Activated CD4-positive, alpha-beta T cell treated with anti-CD3 and anti-CD28 coated beads for 36 hours (primary cell): ENCODE measurements around the gene MGLL. TPM values are rescaled to one million over a fixed set of nuclear protein-coding genes. Genes with fewer than 3 reads are reported as not detected.
"Not testable (repeated sequence)": the region's sequence is repeated elsewhere in the genome, so short reads cannot be mapped to it uniquely, and the experiment has no call there.

Experiments
- ATAC-seq: fragments of 200-7000 bp; cut with Tn5 transposase; one replicate; pipeline ENCODE4 v1.10.0; 2021; ENCODE audit warnings: mild to moderate bottlenecking, moderate library complexity
- CTCF ChIA-PET: fragments of 350-600 bp; sonication (Branson Sonifier 250); formaldehyde crosslinking; loops from one replicate; lab custom pipeline; 2021; ENCODE audit warnings: antibody characterized with exemption; lab: Charles Lee
- POLR2A ChIA-PET: fragments of 350-600 bp; sonication (Branson Sonifier 250); formaldehyde crosslinking; loops from one replicate; lab custom pipeline; 2021; ENCODE audit warnings: antibody characterized with exemption, inconsistent platforms; lab: Charles Lee
- DNase-seq: peaks from one replicate; pipeline ENCODE4 v3.0.0-alpha.2; 2020
- H3K27ac Mint-ChIP-seq: one replicate; pipeline ENCODE4 v1.8.0; 2021; ENCODE audit warnings: mixed read lengths
- H3K27me3 Mint-ChIP-seq: one replicate; pipeline ENCODE4 v1.8.0; 2021; ENCODE audit warnings: mixed read lengths
- H3K36me3 Mint-ChIP-seq: one replicate; pipeline ENCODE4 v1.8.0; 2021; ENCODE audit warnings: low read depth, mixed read lengths
- H3K4me1 Mint-ChIP-seq: one replicate; pipeline ENCODE4 v1.8.0; 2021; ENCODE audit warnings: mixed read lengths
- H3K4me3 Mint-ChIP-seq: one replicate; pipeline ENCODE4 v1.8.0; 2021; ENCODE audit warnings: mild to moderate bottlenecking, moderate library complexity, mixed read lengths
- H3K9me3 Mint-ChIP-seq: one replicate; pipeline ENCODE4 v1.8.0; 2021; ENCODE audit warnings: low read depth, mixed read lengths
- intact Hi-C, 2 experiments: fragments of 100-400 bp; cut with DNase I in 1 of 2; cut with micrococcal nuclease in 1 of 2; formaldehyde crosslinking; loops; one replicate each; pipeline versions ENCODE4 v1.14.2 to v1.15.1; 2022 to 2024; cut with DNase I, micrococcal nuclease
- total RNA-seq, 2 experiments: library from RNA; stranded (reverse); gene quantifications; one replicate each; pipeline ENCODE4 v1.2.3, GENCODE V29; 2021

Gene MGLL
- total RNA-seq, 2 experiments from 2014 or later, result 0.49 to 0.50 TPM

- Mint-ChIP-seq H3K36me3 (no peaks in the 10 kb centered on the region), H3K27ac (no peak overlapping the region), H3K4me1 (peaks cover 6% of the 10 kb centered on the region), H3K9me3 (no peaks in the 10 kb centered on the region), H3K27me3 (no peaks in the 10 kb centered on the region), H3K4me3 (no peak overlapping the region)
- no peak for ATAC-seq
- ChIA-PET POLR2A (no interaction called here), CTCF (no interaction called here)
- DNase-seq, result no peak
- intact Hi-C loops, result no loop called here
Measured at GRCh38 chr3:127687228-127687737, 135.0 kb downstream of the MGLL start.

DNA sequence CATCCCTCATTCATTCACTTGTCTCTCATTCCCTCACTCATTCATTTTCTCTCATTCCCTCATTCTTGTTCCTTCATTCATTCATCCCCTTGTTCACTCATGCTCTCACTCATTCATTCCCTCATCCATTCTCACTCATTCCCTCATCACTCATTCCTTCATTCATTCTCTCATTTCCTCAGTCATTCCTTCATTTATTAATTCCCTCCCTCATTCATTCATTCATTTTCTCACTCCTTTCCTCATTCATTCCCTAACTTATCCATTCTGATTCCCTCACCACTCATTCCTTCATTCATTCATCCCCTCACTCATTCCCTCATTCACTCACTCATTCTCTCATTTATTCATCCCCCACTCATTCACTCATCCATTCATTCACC is 135.8 kb downstream of the MGLL start:
- no peaks in the 10 kb centered on the region for H3K36me3 Mint-ChIP-seq
- peaks cover 6% of the 10 kb centered on the region for H3K4me1 Mint-ChIP-seq
- ATAC-seq (no peak), DNase-seq (no peak)
- H3K4me3 Mint-ChIP-seq, result no peak overlapping the region
- intact Hi-C loops, result no loop called here
- ChIA-PET CTCF (no interaction called here), POLR2A (no interaction called here)
- no peak overlapping the region for H3K27ac Mint-ChIP-seq
- H3K9me3 Mint-ChIP-seq, result no peaks in the 10 kb centered on the region
- no peaks in the 10 kb centered on the region for H3K27me3 Mint-ChIP-seq

- CTCF ChIA-PET, result interaction anchor here (0.6 kb wide), 1 partner anchor 272 kb away, joined by 3 read pairs; no protein-coding TSS in a partner anchor
Measured at GRCh38 chr3:127685708-127686511, 136.4 kb downstream of the MGLL start.

GRCh38 chr3:127684871-127685707 is 137.2 kb downstream of the MGLL start:
- POLR2A ChIA-PET, result no interaction called here
- CTCF ChIA-PET, result interaction anchor here (0.6 kb wide), 2 partner anchors 37 to 273 kb away, joined by 3 to 4 read pairs; no protein-coding TSS in a partner anchor
- no peaks in the 10 kb centered on the region for H3K9me3 Mint-ChIP-seq
- no peaks in the 10 kb centered on the region for H3K36me3 Mint-ChIP-seq
- DNase-seq (no peak), ATAC-seq (peak; percentile 28)
- H3K4me3 Mint-ChIP-seq, result no peak overlapping the region
- no peaks in the 10 kb centered on the region for H3K27me3 Mint-ChIP-seq
- intact Hi-C loops, result no loop called here
- no peak overlapping the region for H3K27ac Mint-ChIP-seq
- H3K4me1 Mint-ChIP-seq, result peaks cover 6% of the 10 kb centered on the region

More at GRCh38 chr3:127685708-127686511, 136.4 kb downstream of the MGLL start:
- Mint-ChIP-seq H3K27ac (no peak overlapping the region), H3K36me3 (no peaks in the 10 kb centered on the region), H3K27me3 (no peaks in the 10 kb centered on the region), H3K4me3 (no peak overlapping the region), H3K4me1 (peaks cover 6% of the 10 kb centered on the region), H3K9me3 (no peaks in the 10 kb centered on the region)
- ATAC-seq, result peak; percentile 31
- POLR2A ChIA-PET, result no interaction called here
- DNase-seq, result no peak
- intact Hi-C loops, result no loop called here

DNA sequence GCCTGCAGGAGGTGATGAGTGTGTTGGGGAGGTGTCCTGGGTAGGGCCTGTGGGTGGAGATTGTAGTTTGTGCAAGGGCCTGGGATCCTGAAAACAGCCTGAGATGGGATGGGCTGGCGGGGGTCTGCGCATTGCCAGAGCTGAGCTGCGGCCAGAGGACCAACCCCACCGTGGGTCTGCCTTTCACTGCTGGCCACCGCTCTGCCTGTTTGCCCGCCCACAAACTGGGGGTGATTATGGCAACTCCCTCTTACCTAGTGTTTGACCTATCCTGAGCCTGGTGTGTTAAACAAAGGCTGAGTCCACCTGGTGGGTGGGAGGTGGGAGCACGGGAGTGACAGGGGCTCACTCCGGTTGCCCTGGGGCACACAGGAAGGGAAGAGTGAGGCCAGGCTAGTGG is 139.8 kb downstream of the MGLL start:
- Mint-ChIP-seq H3K36me3 (peaks cover 2% of the 10 kb centered on the region), H3K4me1 (peaks cover 6% of the 10 kb centered on the region), H3K4me3 (no peak overlapping the region), H3K27ac (no peak overlapping the region), H3K9me3 (no peaks in the 10 kb centered on the region), H3K27me3 (no peaks in the 10 kb centered on the region)
- intact Hi-C loops, result no loop called here
- no peak for ATAC-seq
- POLR2A ChIA-PET, result no interaction called here
- CTCF ChIA-PET, result interaction anchor here (0.7 to 1.0 kb wide), 3 partner anchors 13 to 29 kb away, joined by 3 to 4 read pairs (median 3); no protein-coding TSS in a partner anchor
- no peak for DNase-seq

DNA sequence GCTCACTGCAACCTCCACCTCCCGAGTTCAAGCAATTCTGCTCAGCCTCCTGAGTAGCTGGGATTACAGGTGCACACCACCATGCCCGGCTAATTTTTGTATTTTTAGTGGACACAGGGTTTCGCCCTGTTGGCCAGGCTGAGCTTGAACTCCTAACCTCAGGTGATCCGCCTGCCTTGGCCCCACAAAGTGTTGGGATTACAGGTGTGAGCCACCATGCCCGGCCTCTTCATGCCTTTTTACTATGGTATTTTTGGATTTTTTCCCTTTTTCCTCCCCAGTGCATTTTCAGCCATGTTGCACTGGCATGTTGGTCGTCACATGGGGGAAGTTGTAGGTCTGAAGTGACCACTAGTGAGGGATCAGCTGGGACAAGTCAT is 140.2 kb downstream of the MGLL start:
- DNase-seq, H3K27me3 Mint-ChIP-seq, intact Hi-C loops, H3K4me1 Mint-ChIP-seq, H3K27ac Mint-ChIP-seq, H3K4me3 Mint-ChIP-seq, ATAC-seq, H3K36me3 Mint-ChIP-seq, H3K9me3 Mint-ChIP-seq, POLR2A ChIA-PET: not testable (repeated sequence)
- CTCF ChIA-PET, result interaction anchor here (0.8 kb wide), 1 partner anchor 13 kb away, joined by 3 read pairs; no protein-coding TSS in a partner anchor

DNA sequence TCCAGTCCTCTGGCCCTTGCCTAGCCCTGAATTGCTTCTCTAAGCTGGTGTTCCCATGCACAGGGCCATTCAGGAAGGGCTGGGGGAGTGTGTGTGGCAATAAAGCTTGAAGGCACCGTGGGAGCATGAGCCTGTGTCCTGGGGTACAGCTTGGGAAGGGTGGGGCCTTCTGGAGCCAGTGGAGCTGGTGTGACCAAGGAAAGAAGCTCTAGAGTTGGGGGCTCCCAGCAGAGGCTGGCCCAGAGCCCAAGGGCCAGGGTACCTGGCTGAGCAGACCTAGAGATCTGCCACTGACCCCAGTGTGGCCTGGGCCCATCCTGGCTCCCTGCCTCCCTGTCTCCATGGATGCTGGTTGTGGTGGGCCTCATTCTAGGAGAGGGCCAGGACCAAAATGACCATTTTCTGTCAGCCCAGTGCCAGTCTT is 141.5 kb downstream of the MGLL start:
- Mint-ChIP-seq H3K4me3 (no peak overlapping the region), H3K27ac (no peak overlapping the region), H3K36me3 (peaks cover 2% of the 10 kb centered on the region), H3K4me1 (peaks cover 8% of the 10 kb centered on the region), H3K27me3 (no peaks in the 10 kb centered on the region), H3K9me3 (no peaks in the 10 kb centered on the region)
- ChIA-PET CTCF (interaction anchor here (0.6 to 0.7 kb wide), 2 partner anchors 96 to 104 kb away, joined by 3 read pairs; no protein-coding TSS in a partner anchor), POLR2A (no interaction called here)
- DNase-seq, result no peak
- intact Hi-C loops, result no loop called here
- ATAC-seq, result no peak

DNA sequence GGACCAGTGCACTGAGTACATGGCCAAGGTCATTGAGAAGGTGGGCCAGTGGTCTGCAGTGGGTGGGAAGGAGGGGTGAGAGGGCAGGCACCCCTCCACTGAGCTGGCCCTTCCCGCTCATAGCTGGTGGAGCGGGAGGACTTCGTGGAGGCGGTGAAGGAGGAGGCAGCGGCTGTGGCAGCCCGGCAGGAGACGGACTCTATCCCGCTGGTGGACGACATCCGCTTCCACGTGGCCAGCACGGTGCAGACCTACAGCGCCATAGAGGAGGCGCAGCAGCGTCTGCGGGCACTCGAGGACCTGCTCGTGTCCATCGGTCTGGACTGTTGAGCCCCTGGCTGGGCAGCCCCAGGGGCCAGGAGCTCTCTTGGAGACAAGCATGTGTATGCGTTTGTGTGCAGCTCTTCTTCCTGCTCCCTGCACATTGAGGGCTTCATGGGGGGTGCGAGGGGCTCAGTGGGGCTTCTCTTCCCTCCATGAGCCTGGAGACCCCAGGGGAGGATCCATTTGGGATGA is 142.1 kb downstream of the MGLL start:
- no peak overlapping the region for H3K4me3 Mint-ChIP-seq
- ATAC-seq (no peak), DNase-seq (no peak)
- intact Hi-C loops, result no loop called here
- no peaks in the 10 kb centered on the region for H3K27me3 Mint-ChIP-seq
- H3K9me3 Mint-ChIP-seq, result no peaks in the 10 kb centered on the region
- CTCF ChIA-PET, result interaction anchor here (0.6 kb wide), 1 partner anchor 105 kb away, joined by 3 read pairs; no protein-coding TSS in a partner anchor
- peaks cover 2% of the 10 kb centered on the region for H3K36me3 Mint-ChIP-seq
- H3K27ac Mint-ChIP-seq, result no peak overlapping the region
- H3K4me1 Mint-ChIP-seq, result peaks cover 8% of the 10 kb centered on the region
- POLR2A ChIA-PET, result interaction anchor here (0.6 kb wide), 1 partner anchor 766 kb away, joined by 3 read pairs; no protein-coding TSS in a partner anchor

GRCh38 chr3:127679534-127680145 is 142.7 kb downstream of the MGLL start:
- intact Hi-C loops, result no loop called here
- CTCF ChIA-PET, result interaction anchor here (1.3 kb wide), 1 partner anchor 27 kb away, joined by 4 read pairs; no protein-coding TSS in a partner anchor
- H3K9me3 Mint-ChIP-seq, result no peaks in the 10 kb centered on the region
- no peak overlapping the region for H3K4me3 Mint-ChIP-seq
- peaks cover 14% of the 10 kb centered on the region for H3K4me1 Mint-ChIP-seq
- H3K36me3 Mint-ChIP-seq, result peaks cover 2% of the 10 kb centered on the region
- DNase-seq (no peak), ATAC-seq (no peak)
- POLR2A ChIA-PET, result interaction anchor here (0.6 kb wide), 1 partner anchor 765 kb away, joined by 3 read pairs; no protein-coding TSS in a partner anchor
- no peak overlapping the region for H3K27ac Mint-ChIP-seq
- no peaks in the 10 kb centered on the region for H3K27me3 Mint-ChIP-seq

- DNase-seq, result no peak
- Mint-ChIP-seq H3K27me3 (no peaks in the 10 kb centered on the region), H3K36me3 (peaks cover 2% of the 10 kb centered on the region), H3K4me3 (no peak overlapping the region), H3K9me3 (no peaks in the 10 kb centered on the region), H3K4me1 (peaks cover 19% of the 10 kb centered on the region), H3K27ac (no peak overlapping the region)
- no peak for ATAC-seq
- CTCF ChIA-PET, result interaction anchor here (0.6 to 1.3 kb wide), 2 partner anchors 26 to 32 kb away, joined by 3 to 4 read pairs; no protein-coding TSS in a partner anchor
- POLR2A ChIA-PET, result interaction anchor here (0.6 kb wide), 1 partner anchor 678 kb away, joined by 4 read pairs; no protein-coding TSS in a partner anchor
- intact Hi-C loops, result no loop called here
Measured at GRCh38 chr3:127678611-127679533, 143.4 kb downstream of the MGLL start.
